SK-N-MC (cell line): Measurements from ENCODE around the gene RAMP1.

ENCODE experiments used
- EZH2 ChIP-seq: fragments of 200-600 bp; sonication (generic); IDR thresholded peaks from one replicate; pipeline ENCODE4 v1.6.1; 2017; ENCODE audit warnings: antibody characterized with exemption
- POLR2AphosphoS5 ChIP-seq: IDR thresholded peaks from 2 replicates; pipeline ENCODE4 v1.6.1; 2012; ENCODE audit warnings: mild to moderate bottlenecking, low read depth, low read length, borderline replicate concordance

DNA sequence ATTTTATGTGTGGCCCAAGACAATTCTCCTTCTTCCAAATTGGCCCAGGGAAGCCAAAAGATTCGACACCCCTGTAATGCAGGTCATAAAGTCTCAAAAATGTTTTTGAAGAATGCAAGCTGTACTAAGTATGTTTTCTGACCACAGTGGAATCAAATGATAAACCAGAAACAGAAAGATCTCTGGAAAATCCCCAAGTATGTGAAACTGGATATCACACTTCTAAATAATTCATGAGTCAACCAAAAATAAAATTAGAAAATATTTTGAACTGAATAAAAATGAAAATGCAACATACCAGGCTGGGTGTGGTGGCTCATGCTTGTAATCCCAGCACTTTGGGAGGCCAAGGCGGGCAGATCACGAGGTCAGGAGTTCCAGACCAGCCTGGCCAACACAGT, 73.3 kb downstream of the RAMP1 start:
- no peak for TF ChIP-seq EZH2
- TF ChIP-seq POLR2AphosphoS5 = no peak
